Mesendoderm (in vitro differentiated cells): Measurements from ENCODE around the gene IQCK.
A peak's percentile ranks its signal among the peaks of the same experiment; 100 is the strongest.

Experiments
- DNase-seq: peaks from one replicate; pipeline ENCODE4 v3.0.0; 2013
- H2AK5ac ChIP-seq: 2 replicates; pipeline ENCODE4 v1.6.1; 2013; ENCODE audit warnings: low read length, inconsistent platforms
- H2BK120ac ChIP-seq: 2 replicates; pipeline ENCODE4 v1.6.1; 2013; ENCODE audit warnings: low read depth, mild to moderate bottlenecking, low read length, moderate library complexity, mixed read lengths
- H2BK15ac ChIP-seq: replicated peaks from 2 replicates; pipeline ENCODE4 v1.6.1; 2013; ENCODE audit warnings: low read depth, mild to moderate bottlenecking, moderate library complexity
- H2BK5ac ChIP-seq: 2 replicates; pipeline ENCODE4 v1.6.1; 2013; ENCODE audit warnings: low read length, inconsistent platforms
- H3K18ac ChIP-seq: 2 replicates; pipeline ENCODE4 v1.6.1; 2013; ENCODE audit warnings: mild to moderate bottlenecking, low read length, mixed read lengths
- H3K23ac ChIP-seq: one replicate; pipeline ENCODE4 v1.6.1; 2013; ENCODE audit warnings: low read length
- H3K27ac ChIP-seq: 2 replicates; pipeline ENCODE4 v1.5.1; 2013; ENCODE audit warnings: low read depth, mild to moderate bottlenecking, inconsistent platforms, low read length, moderate library complexity
- H3K27me3 ChIP-seq: 2 replicates; pipeline ENCODE4 v1.6.1; 2013; ENCODE audit warnings: low read length, control low read depth, mild to moderate bottlenecking, inconsistent platforms; ENCODE audit not compliant: insufficient read depth, poor library complexity
- H3K36me3 ChIP-seq: 2 replicates; pipeline ENCODE4 v1.6.1; 2013; ENCODE audit warnings: low read length, inconsistent platforms; ENCODE audit not compliant: control insufficient read depth, insufficient read depth
- H3K4ac ChIP-seq: one replicate; pipeline ENCODE4 v1.6.1; 2013; ENCODE audit warnings: low read depth, mild to moderate bottlenecking, low read length, moderate library complexity
- H3K4me1 ChIP-seq: 2 replicates; pipeline ENCODE4 v1.6.1; 2013; ENCODE audit warnings: low read depth, low read length, inconsistent platforms; ENCODE audit not compliant: control insufficient read depth
- H3K4me2 ChIP-seq: 2 replicates; pipeline ENCODE4 v1.6.1; 2013; ENCODE audit warnings: low read length
- H3K4me3 ChIP-seq: 2 replicates; pipeline ENCODE4 v1.5.1; 2013; ENCODE audit warnings: mild to moderate bottlenecking, low read length
- H3K56ac ChIP-seq: one replicate; pipeline ENCODE4 v1.6.1; 2013; ENCODE audit warnings: low read length
- H3K79me1 ChIP-seq: 2 replicates; pipeline ENCODE4 v1.6.1; 2013; ENCODE audit warnings: low read length, inconsistent platforms
- H3K79me2 ChIP-seq: 2 replicates; pipeline ENCODE4 v1.6.1; 2013; ENCODE audit warnings: mild to moderate bottlenecking, low read length; ENCODE audit not compliant: control insufficient read depth, insufficient read depth
- H3K9ac ChIP-seq: 2 replicates; pipeline ENCODE4 v1.6.1; 2013; ENCODE audit warnings: low read length, inconsistent platforms
- H4K5ac ChIP-seq: one replicate; pipeline ENCODE4 v1.6.1; 2013; ENCODE audit warnings: low read length
- H4K8ac ChIP-seq: one replicate; pipeline ENCODE4 v1.6.1; 2013; ENCODE audit warnings: low read depth, mild to moderate bottlenecking, control low read depth, low read length, moderate library complexity
- WGBS: extraction: QIAGEN DNeasy Blood & Tissue Kit; methylation state at CpG from one replicate; pipeline ENCODE4 v1.1.7; 2013; ENCODE audit warnings: low lambda C conversion rate, missing lambda C conversion rate; ENCODE audit not compliant: insufficient coverage; ENCODE audit errors: extremely low coverage; 5-methylcytosine and 5-hydroxymethylcytosine counted together

The IQCK gene

DNA sequence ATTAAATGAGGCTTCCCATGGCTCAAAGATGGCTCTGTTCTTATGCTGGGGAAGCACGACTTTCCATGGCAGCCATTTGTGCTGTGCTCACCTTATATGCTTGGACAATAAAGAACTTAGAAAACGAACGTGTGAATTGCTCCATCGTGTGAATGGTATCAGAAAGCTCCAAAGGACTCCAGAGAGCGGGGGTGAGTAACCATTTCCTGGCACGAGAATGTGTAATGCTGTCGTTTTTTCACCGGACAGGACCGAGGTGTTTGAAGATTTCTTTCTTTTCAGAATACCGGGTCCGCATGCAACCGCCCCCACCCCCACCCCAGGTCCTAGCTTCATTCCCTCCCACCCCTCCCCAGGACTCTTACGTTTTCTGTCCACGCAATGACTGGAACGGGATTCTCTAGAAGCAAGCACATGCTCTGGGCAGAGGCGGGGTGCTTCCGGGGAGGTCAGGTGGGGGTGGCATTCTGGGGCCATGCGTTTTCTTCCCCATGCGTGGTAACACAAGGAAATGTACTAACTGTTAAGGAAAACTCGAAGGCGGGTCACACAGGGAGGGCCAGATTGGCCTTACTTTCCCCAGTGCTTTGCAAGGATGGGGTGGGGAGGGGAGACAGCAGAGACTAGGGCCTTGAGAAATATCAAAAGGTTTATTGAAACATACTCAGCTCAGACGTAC, 140.4 kb downstream of the IQCK start:
- Histone ChIP-seq H3K27ac (no peak overlapping the region), H3K4ac (no peak overlapping the region), H3K18ac (no peak overlapping the region), H3K79me1 (peaks cover 7% of the 10 kb centered on the region), H3K27me3 (no peaks in the 10 kb centered on the region), H3K56ac (no peak overlapping the region), H3K4me3 (no peak overlapping the region), H4K5ac (no peak overlapping the region), H3K4me2 (no peak overlapping the region), H2AK5ac (no peak overlapping the region), H3K4me1 (peaks cover 17% of the 10 kb centered on the region), H3K23ac (no peak overlapping the region), H4K8ac (no peak overlapping the region), H2BK120ac (no peak overlapping the region), H2BK5ac (no peak overlapping the region), H3K36me3 (peaks cover 4% of the 10 kb centered on the region), H2BK15ac (no peak overlapping the region), H3K79me2 (no peaks in the 10 kb centered on the region), H3K9ac (no peak overlapping the region)
- WGBS: no CpG with 5 or more reads among the region's 22 CpGs
- DNase-seq: no peak

- H3K18ac ChIP-seq: no peak overlapping the region
- H2BK15ac ChIP-seq: no peak overlapping the region
- peaks cover 13% of the 10 kb centered on the region for H3K4me1 ChIP-seq
- no peak overlapping the region for H3K4ac ChIP-seq
- H3K4me2 ChIP-seq: no peak overlapping the region
- WGBS: no CpG with 5 or more reads among the region's 9 CpGs
- no peak overlapping the region for H3K23ac ChIP-seq
- H2BK5ac ChIP-seq: no peak overlapping the region
- H3K36me3 ChIP-seq: peaks cover 4% of the 10 kb centered on the region
- no peak overlapping the region for H4K5ac ChIP-seq
- H3K27ac ChIP-seq: no peak overlapping the region
- DNase-seq: no peak
- H2BK120ac ChIP-seq: no peak overlapping the region
- H3K79me1 ChIP-seq: peaks cover 7% of the 10 kb centered on the region
- H2AK5ac ChIP-seq: no peak overlapping the region
- no peak overlapping the region for H3K4me3 ChIP-seq
- H3K9ac ChIP-seq: no peak overlapping the region
- no peak overlapping the region for H4K8ac ChIP-seq
- no peak overlapping the region for H3K56ac ChIP-seq
- H3K27me3 ChIP-seq: no peaks in the 10 kb centered on the region
- H3K79me2 ChIP-seq: no peaks in the 10 kb centered on the region
Observed at GRCh38 chr16:19859166-19859565, 141.1 kb downstream of the IQCK start.

GRCh38 chr16:19859603-19860002, 141.5 kb downstream of the IQCK start:
- Histone ChIP-seq H3K79me1 (peaks cover 7% of the 10 kb centered on the region), H3K4ac (no peak overlapping the region), H4K8ac (no peak overlapping the region), H2AK5ac (no peak overlapping the region), H2BK5ac (no peak overlapping the region), H3K9ac (no peak overlapping the region), H3K4me3 (no peak overlapping the region), H2BK15ac (no peak overlapping the region), H3K36me3 (peaks cover 4% of the 10 kb centered on the region), H3K4me2 (no peak overlapping the region), H4K5ac (no peak overlapping the region), H3K79me2 (no peaks in the 10 kb centered on the region), H3K27ac (no peak overlapping the region), H3K4me1 (peaks cover 10% of the 10 kb centered on the region), H3K56ac (peak overlapping the region; percentile 59), H3K27me3 (no peaks in the 10 kb centered on the region), H2BK120ac (no peak overlapping the region), H3K18ac (peak overlapping the region; percentile 72), H3K23ac (no peak overlapping the region)
- no peak for DNase-seq
- WGBS: no CpG with 5 or more reads among the region's 4 CpGs

GRCh38 chr16:19860166-19861041, 142.3 kb downstream of the IQCK start:
- Histone ChIP-seq H2AK5ac (no peak overlapping the region), H3K56ac (peak overlapping the region; percentile 59), H4K5ac (no peak overlapping the region), H3K4ac (no peak overlapping the region), H2BK15ac (no peak overlapping the region), H3K27ac (peak overlapping the region; percentile 65), H3K79me1 (peaks cover 7% of the 10 kb centered on the region), H3K27me3 (no peaks in the 10 kb centered on the region), H3K9ac (peak overlapping the region; percentile 16), H4K8ac (no peak overlapping the region), H3K79me2 (no peaks in the 10 kb centered on the region), H3K23ac (no peak overlapping the region), H2BK120ac (no peak overlapping the region), H3K18ac (peak overlapping the region; percentile 72), H3K4me2 (no peak overlapping the region), H3K36me3 (peaks cover 4% of the 10 kb centered on the region), H3K4me3 (no peak overlapping the region), H2BK5ac (peak overlapping the region; percentile 33), H3K4me1 (peaks cover 10% of the 10 kb centered on the region)
- WGBS: no CpG with 5 or more reads among the region's 21 CpGs
- DNase-seq: peak; percentile 80

DNA sequence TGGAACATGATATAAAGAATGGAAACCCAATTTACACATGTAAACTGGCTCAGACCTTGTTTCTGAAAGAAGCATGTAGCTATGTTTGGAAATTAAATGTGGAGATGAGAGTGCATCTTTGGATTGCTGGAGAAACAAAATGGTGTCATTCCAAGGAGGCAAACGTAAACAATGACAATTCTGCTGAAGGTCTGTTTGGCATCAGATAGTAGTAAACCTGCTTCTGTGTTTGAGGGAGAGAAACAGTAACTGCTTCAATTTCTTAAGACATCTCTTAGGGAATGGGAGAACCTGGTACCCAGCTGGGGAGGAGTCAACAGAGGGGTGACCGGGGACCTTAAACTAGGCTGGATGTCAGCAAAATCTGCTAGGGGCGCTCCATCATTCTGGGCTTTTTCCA, 143.1 kb downstream of the IQCK start:
- peaks cover 4% of the 10 kb centered on the region for H3K36me3 ChIP-seq
- WGBS: no CpG with 5 or more reads among the region's 3 CpGs

More for the DNA sequence above, 143.1 kb downstream of the IQCK start:
- Histone ChIP-seq H3K4me2 (no peak overlapping the region), H2BK15ac (no peak overlapping the region), H3K79me2 (no peaks in the 10 kb centered on the region), H3K18ac (peak overlapping the region; percentile 33), H3K4me3 (no peak overlapping the region), H3K27me3 (no peaks in the 10 kb centered on the region), H2BK120ac (no peak overlapping the region), H3K79me1 (peaks cover 7% of the 10 kb centered on the region), H2BK5ac (no peak overlapping the region), H4K8ac (no peak overlapping the region), H3K56ac (no peak overlapping the region), H3K4ac (no peak overlapping the region), H3K4me1 (peaks cover 10% of the 10 kb centered on the region), H3K23ac (no peak overlapping the region), H3K27ac (peak overlapping the region; percentile 46), H4K5ac (no peak overlapping the region), H3K9ac (no peak overlapping the region), H2AK5ac (no peak overlapping the region)
- DNase-seq: peak; percentile 48
